Immature natural killer cell (primary cell): ENCODE measurements around the gene LYRM4. TPM values are rescaled to one million over a fixed set of nuclear protein-coding genes. Genes with fewer than 3 reads are reported as not detected.

Source experiments
- DNase-seq, 3 donors: peaks; one replicate each; pipeline ENCODE4 v3.0.0; 2022; ENCODE audit warnings: mixed read lengths in 1 of 3
- H3K27ac Mint-ChIP-seq, 6 donors: one replicate each; pipeline ENCODE4 v1.8.0; 2020; ENCODE audit warnings: mixed read lengths in 6 of 6, mild to moderate bottlenecking in 5 of 6, inconsistent platforms in 4 of 6, moderate library complexity in 3 of 6
- H3K27me3 Mint-ChIP-seq, 3 donors: one replicate each; pipeline ENCODE4 v1.8.0; 2020 to 2021; ENCODE audit warnings: low read depth in 3 of 3, mild to moderate bottlenecking in 3 of 3, mixed read lengths in 3 of 3, moderate library complexity in 3 of 3, inconsistent platforms in 1 of 3
- H3K36me3 Mint-ChIP-seq, 3 donors: one replicate each; pipeline ENCODE4 v1.8.0; 2020; ENCODE audit warnings: mixed read lengths in 3 of 3, inconsistent platforms in 2 of 3, mild to moderate bottlenecking in 2 of 3
- H3K4me1 Mint-ChIP-seq, 2 donors: one replicate each; pipeline ENCODE4 v1.8.0; 2020; ENCODE audit warnings: inconsistent platforms in 2 of 2, mild to moderate bottlenecking in 2 of 2, mixed read lengths in 2 of 2, moderate library complexity in 1 of 2
- H3K4me3 Mint-ChIP-seq, 5 donors: one replicate each; pipeline ENCODE4 v1.8.0; 2020; ENCODE audit warnings: mild to moderate bottlenecking in 5 of 5, mixed read lengths in 5 of 5, inconsistent platforms in 3 of 5, moderate library complexity in 3 of 5
- H3K9me3 Mint-ChIP-seq, 6 donors: one replicate each; pipeline ENCODE4 v1.8.0; 2020; ENCODE audit warnings: mild to moderate bottlenecking in 6 of 6, mixed read lengths in 6 of 6, inconsistent platforms in 4 of 6, moderate library complexity in 3 of 6
- polyA plus RNA-seq, 3 donors: library from polyadenylated mRNA; unstranded; fragments of 300-500 nt; fragmentation: Illumina TruSeq; gene quantifications; one replicate each; pipeline ENCODE4 v1.2.3, GENCODE V29; 2021

Gene LYRM4
- polyA plus RNA-seq, 3 donors from 2014 or later = 10.5 to 23.4 (median 21.9) TPM

- Mint-ChIP-seq H3K9me3 (no peaks in the 10 kb centered on the region), H3K27ac (no peak overlapping the region)
Measured at GRCh38 chr6:5275497-5275896, 14.7 kb upstream of the LYRM4 start.

GRCh38 chr6:5274231-5274630 is 13.5 kb upstream of the LYRM4 start:
- Mint-ChIP-seq H3K27ac (no peak overlapping the region), H3K36me3 (peaks cover 0 to 3% (median 3%) of the 10 kb centered on the region in 3 donors), H3K9me3 (no peaks in the 10 kb centered on the region), H3K4me1 (peaks cover 0 to 2% of the 10 kb centered on the region in 2 donors), H3K4me3 (no peak overlapping the region), H3K27me3 (no peaks in the 10 kb centered on the region)
- DNase-seq = no peak

More at GRCh38 chr6:5275497-5275896, 14.7 kb upstream of the LYRM4 start:
- Mint-ChIP-seq H3K4me3 (no peak overlapping the region), H3K27me3 (no peaks in the 10 kb centered on the region), H3K4me1 (peaks cover 3 to 6% of the 10 kb centered on the region in 2 donors), H3K36me3 (peaks cover 3 to 4% (median 3%) of the 10 kb centered on the region in 3 donors)
- DNase-seq = no peak

- Mint-ChIP-seq H3K36me3 (peaks cover 0 to 5% (median 3%) of the 10 kb centered on the region in 3 donors), H3K4me3 (no peak overlapping the region), H3K27me3 (no peaks in the 10 kb centered on the region), H3K4me1 (no peaks in the 10 kb centered on the region), H3K9me3 (no peaks in the 10 kb centered on the region), H3K27ac (no peak overlapping the region)
- no peak for DNase-seq
Measured at GRCh38 chr6:5271926-5272325, 11.2 kb upstream of the LYRM4 start.

DNA sequence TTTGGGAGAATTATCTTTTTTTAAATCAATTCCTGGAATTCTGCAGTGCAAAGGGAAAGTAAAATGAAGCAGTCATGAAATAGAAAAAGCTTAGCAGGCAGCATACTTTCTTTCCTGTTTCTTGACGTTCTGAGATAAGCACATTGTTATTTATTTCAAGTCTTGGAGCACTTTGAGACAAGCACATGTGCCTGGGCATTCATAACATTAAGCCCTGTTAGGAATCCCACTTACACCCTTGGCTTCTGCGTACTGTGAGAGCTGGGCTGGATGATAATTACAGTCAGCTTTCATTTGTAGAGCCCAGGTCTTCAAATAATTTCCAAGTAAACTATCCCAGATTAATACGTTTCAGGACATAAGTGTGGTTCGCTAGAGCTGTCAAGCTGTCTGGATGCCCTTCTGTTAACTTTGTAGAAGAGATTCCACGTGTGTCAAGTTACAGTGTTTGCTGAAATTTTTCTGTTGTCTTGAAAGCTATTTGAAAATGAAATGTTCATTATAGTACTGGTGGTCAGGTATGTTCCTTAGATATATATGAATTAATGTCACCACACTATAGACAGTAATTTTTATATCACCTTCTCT is 9.4 kb upstream of the LYRM4 start:
- H3K27ac Mint-ChIP-seq = no peak overlapping the region
- no peak for DNase-seq
- H3K4me1 Mint-ChIP-seq = peaks cover 0 to 4% of the 10 kb centered on the region in 2 donors
- no peak overlapping the region for H3K4me3 Mint-ChIP-seq
- H3K36me3 Mint-ChIP-seq = peaks cover 3 to 5% (median 4%) of the 10 kb centered on the region in 3 donors
- no peaks in the 10 kb centered on the region for H3K9me3 Mint-ChIP-seq
- no peaks in the 10 kb centered on the region for H3K27me3 Mint-ChIP-seq

DNA sequence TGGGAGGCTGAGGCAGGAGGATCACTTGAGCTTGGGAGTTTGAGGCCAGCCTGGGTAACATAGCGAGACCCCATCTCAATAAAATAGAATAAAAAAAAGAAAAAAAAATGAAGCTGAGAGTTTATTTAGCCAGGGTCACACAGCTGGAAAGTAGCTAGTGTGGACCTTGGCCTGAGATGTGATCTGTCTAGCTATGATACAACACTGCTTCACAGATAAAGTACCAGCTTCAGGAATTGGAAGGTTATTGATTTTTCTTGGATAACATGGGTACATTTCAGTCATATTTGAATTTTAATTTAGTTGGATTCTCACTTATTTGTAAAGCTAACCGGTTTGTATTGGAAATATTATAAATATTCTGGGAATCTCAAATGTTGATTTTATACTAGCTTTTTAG is 5.7 kb upstream of the LYRM4 start:
- peaks cover 0 to 3% (median 3%) of the 10 kb centered on the region in 3 donors for H3K27me3 Mint-ChIP-seq
- peaks cover 13 to 15% of the 10 kb centered on the region in 2 donors for H3K4me1 Mint-ChIP-seq
- H3K9me3 Mint-ChIP-seq = no peaks in the 10 kb centered on the region
- H3K36me3 Mint-ChIP-seq = peaks cover 0 to 5% (median 4%) of the 10 kb centered on the region in 3 donors
- no peak overlapping the region for H3K27ac Mint-ChIP-seq
- DNase-seq = no peak
- H3K4me3 Mint-ChIP-seq = no peak overlapping the region

GRCh38 chr6:5261545-5262109 is 877 bp upstream of the LYRM4 start:
- H3K27me3 Mint-ChIP-seq = peaks cover 0 to 15% (median 11%) of the 10 kb centered on the region in 3 donors
- peaks cover 0 to 4% (median 0%) of the 10 kb centered on the region in 3 donors for H3K36me3 Mint-ChIP-seq
- no peaks in the 10 kb centered on the region for H3K9me3 Mint-ChIP-seq
- peaks cover 30 to 32% of the 10 kb centered on the region in 2 donors for H3K4me1 Mint-ChIP-seq
- DNase-seq = no peak
- H3K27ac Mint-ChIP-seq = peak overlapping the region; percentile 99 to 100 (median 100)
- H3K4me3 Mint-ChIP-seq = peak overlapping the region; percentile 95 to 99 (median 97)

- H3K36me3 Mint-ChIP-seq = no peaks in the 10 kb centered on the region
- H3K27me3 Mint-ChIP-seq = peaks cover 0 to 15% (median 11%) of the 10 kb centered on the region in 3 donors
- DNase-seq = peak; percentile 72 to 78 (median 77)
- H3K4me1 Mint-ChIP-seq = peaks cover 26 to 32% of the 10 kb centered on the region in 2 donors
- peak overlapping the region; percentile 94 to 100 (median 99) for H3K27ac Mint-ChIP-seq
- no peaks in the 10 kb centered on the region for H3K9me3 Mint-ChIP-seq
- H3K4me3 Mint-ChIP-seq = peak overlapping the region; percentile 95 to 99 (median 97)
Measured at GRCh38 chr6:5260111-5260620, 584 bp downstream of the LYRM4 start.

- Mint-ChIP-seq H3K36me3 (no peaks in the 10 kb centered on the region), H3K4me1 (peaks cover 26 to 32% of the 10 kb centered on the region in 2 donors), H3K4me3 (peak overlapping the region; percentile 95 to 99 (median 97)), H3K9me3 (no peaks in the 10 kb centered on the region), H3K27me3 (peaks cover 1 to 15% (median 11%) of the 10 kb centered on the region in 3 donors), H3K27ac (peak overlapping the region; percentile 94 to 100 (median 99))
- DNase-seq = no peak
Measured at GRCh38 chr6:5259428-5259827, 1.3 kb downstream of the LYRM4 start.

DNA sequence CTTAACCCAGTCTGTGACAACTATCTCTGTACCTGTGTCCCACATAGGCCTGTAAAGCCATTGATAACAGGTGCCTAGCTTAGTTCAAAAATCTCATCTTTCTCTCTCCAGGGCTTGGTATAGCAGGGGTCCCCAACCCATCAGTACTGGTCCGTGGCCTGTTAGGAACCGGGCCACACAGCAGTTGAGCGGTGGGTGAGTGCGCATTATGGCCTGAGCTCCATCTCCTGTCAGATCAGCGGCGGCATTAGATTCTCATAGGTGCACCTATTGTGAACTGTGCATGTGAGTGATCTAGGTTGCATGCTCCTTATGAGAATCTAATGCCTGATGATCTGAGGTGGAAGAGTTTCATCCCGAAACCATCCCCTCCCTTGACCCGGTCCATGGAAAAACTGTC is 3.4 kb downstream of the LYRM4 start:
- H3K27ac Mint-ChIP-seq = no peak overlapping the region

DNA sequence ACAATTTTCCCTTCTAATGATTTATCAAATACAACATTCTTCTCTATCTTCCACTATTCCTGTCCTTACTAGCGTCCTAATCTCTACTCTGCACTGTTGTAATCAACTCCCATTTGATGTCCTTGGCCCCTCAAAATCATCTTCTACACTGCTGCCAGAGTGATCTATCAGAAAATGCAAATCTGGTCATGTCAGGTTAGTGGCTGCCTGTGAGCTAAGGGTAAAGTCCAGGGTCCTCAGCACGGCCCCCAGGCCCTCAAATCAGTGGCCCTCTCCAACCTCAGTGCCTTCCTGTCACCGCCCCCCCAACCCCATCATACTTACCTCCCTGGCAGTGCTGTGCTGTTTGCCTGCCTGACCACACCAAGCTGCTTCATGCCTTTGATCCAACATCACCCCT is 3.8 kb downstream of the LYRM4 start:
- DNase-seq = no peak
- Mint-ChIP-seq H3K4me3 (no peak overlapping the region), H3K36me3 (peaks cover 0 to 4% (median 3%) of the 10 kb centered on the region in 3 donors), H3K4me1 (peaks cover 22% of the 10 kb centered on the region in 2 donors), H3K9me3 (no peaks in the 10 kb centered on the region), H3K27ac (no peak overlapping the region), H3K27me3 (peaks cover 1 to 15% (median 11%) of the 10 kb centered on the region in 3 donors)

More for the DNA sequence above, 3.4 kb downstream of the LYRM4 start:
- H3K27me3 Mint-ChIP-seq = peaks cover 1 to 15% (median 11%) of the 10 kb centered on the region in 3 donors
- no peak for DNase-seq
- H3K9me3 Mint-ChIP-seq = no peaks in the 10 kb centered on the region
- H3K4me1 Mint-ChIP-seq = peaks cover 24 to 27% of the 10 kb centered on the region in 2 donors
- no peak overlapping the region for H3K4me3 Mint-ChIP-seq
- H3K36me3 Mint-ChIP-seq = peaks cover 0 to 2% (median 2%) of the 10 kb centered on the region in 3 donors

GRCh38 chr6:5250911-5251310 is 9.8 kb downstream of the LYRM4 start:
- no peak overlapping the region for H3K4me3 Mint-ChIP-seq
- no peaks in the 10 kb centered on the region for H3K4me1 Mint-ChIP-seq
- no peaks in the 10 kb centered on the region for H3K9me3 Mint-ChIP-seq
- H3K27me3 Mint-ChIP-seq = peaks cover 0 to 1% (median 0%) of the 10 kb centered on the region in 3 donors
- peaks cover 4 to 11% (median 8%) of the 10 kb centered on the region in 3 donors for H3K36me3 Mint-ChIP-seq
- DNase-seq = no peak
- H3K27ac Mint-ChIP-seq = no peak overlapping the region

- Mint-ChIP-seq H3K27ac (no peak overlapping the region), H3K4me3 (no peak overlapping the region), H3K36me3 (peaks cover 4 to 11% (median 8%) of the 10 kb centered on the region in 3 donors), H3K27me3 (peaks cover 0 to 1% (median 0%) of the 10 kb centered on the region in 3 donors), H3K9me3 (no peaks in the 10 kb centered on the region), H3K4me1 (no peaks in the 10 kb centered on the region)
- DNase-seq = no peak
Measured at GRCh38 chr6:5250451-5250850, 10.3 kb downstream of the LYRM4 start.

DNA sequence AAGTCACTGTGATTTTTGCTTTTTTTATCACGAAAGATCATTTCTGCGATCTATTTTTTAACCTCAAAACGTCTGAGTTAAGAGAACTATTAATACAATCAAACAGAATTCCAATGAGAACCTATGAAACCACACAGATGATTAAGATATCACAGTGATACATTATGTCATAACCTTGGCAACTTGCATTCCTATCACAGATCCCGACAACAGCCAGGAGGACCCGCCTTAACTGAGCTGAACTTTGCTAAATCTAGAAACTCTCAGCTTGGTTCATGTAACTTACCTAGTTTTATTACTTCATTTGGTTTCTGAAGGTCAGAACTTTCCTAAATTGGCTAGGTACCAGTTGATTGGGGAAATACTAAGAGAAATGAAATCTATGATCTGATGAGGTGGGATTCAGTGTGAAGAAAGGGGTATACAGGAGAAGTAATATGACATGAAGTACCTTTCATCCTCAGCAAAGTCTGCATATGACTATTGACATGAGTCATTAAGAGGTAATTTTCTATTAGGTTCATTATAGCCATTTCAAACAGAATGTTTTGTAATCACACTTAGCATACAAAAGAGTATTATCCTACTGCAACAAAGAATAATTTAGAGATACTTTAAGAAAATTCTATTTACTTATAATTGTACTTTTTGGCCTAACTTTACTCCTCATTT is 11.2 kb downstream of the LYRM4 start:
- no peak for DNase-seq
- Mint-ChIP-seq H3K9me3 (no peaks in the 10 kb centered on the region), H3K4me3 (no peak overlapping the region), H3K36me3 (peaks cover 4 to 11% (median 8%) of the 10 kb centered on the region in 3 donors), H3K27ac (no peak overlapping the region), H3K27me3 (peaks cover 0 to under 1% (median 0%) of the 10 kb centered on the region in 3 donors), H3K4me1 (no peaks in the 10 kb centered on the region)
